GM12878 (cell line): ENCODE data around the gene UBXN4. TPM values are rescaled to one million over a fixed set of nuclear protein-coding genes. Genes with fewer than 3 reads are reported as not detected.

Source experiments
- ATAC-seq: fragments of 200-7000 bp; cut with Tn5 transposase; 3 replicates; pipeline ENCODE4 v1.9.1; 2020; ENCODE audit warnings: mild to moderate bottlenecking, moderate library complexity
- BruUV-seq: library from RNA; stranded (reverse); fragments of 400-500 nt; replicated peaks from 2 replicates; lab custom pipeline; 2021; lab: Mats Ljungman, UMichigan
- CTCF ChIA-PET: fragments of 300-600 bp; sonication (Branson Sonifier 250); formaldehyde crosslinking; extraction: SDS; loops from one replicate; lab custom pipeline; 2021; ENCODE audit warnings: inconsistent platforms; lab: Yijun Ruan, JAX
- POLR2A ChIA-PET: fragments of 350-600 bp; formaldehyde crosslinking; extraction: SDS; loops from one replicate; lab custom pipeline; 2021; ENCODE audit warnings: inconsistent platforms; lab: Charles Lee
- RAD21 ChIA-PET: fragments of 300-600 bp; sonication (Branson Sonifier 250); formaldehyde crosslinking; loops from one replicate; lab custom pipeline; 2023; ENCODE audit warnings: antibody characterized with exemption; ENCODE audit not compliant: unreplicated experiment; lab: Charles Lee
- SMC1A ChIA-PET: fragments of 300-600 bp; sonication (Branson Sonifier 250); formaldehyde crosslinking; loops from one replicate; lab custom pipeline; 2023; ENCODE audit not compliant: unreplicated experiment, uncharacterized antibody; lab: Charles Lee
- DNase-seq: peaks from one replicate; pipeline ENCODE4 v3.0.0-alpha.2; 2011; ENCODE audit warnings: low read depth, low spot score
- FAIRE-seq: peaks from 3 replicates; lab custom pipeline; 2011; peaks lifted over from hg19 to GRCh38; lab: Jason Lieb, UNC
- H2AFZ ChIP-seq: 2 replicates; pipeline ENCODE4 v1.6.0; 2011; ENCODE audit warnings: low read depth, low read length, control low read depth; ENCODE audit not compliant: control insufficient read depth
- H3K27ac ChIP-seq: 2 replicates; pipeline ENCODE4 v1.5.1; 2011; ENCODE audit warnings: control low read depth; ENCODE audit not compliant: control insufficient read depth, insufficient read depth
- H3K27me3 ChIP-seq, 2 experiments: replicated peaks in 1 of 2; 2 replicates each; pipeline versions ENCODE4 v1.6.0 to v1.6.1; 2011; ENCODE audit warnings: low read length in 1 of 2; ENCODE audit not compliant: control insufficient read depth in 2 of 2, insufficient read depth in 2 of 2
- H3K36me3 ChIP-seq, 2 experiments: 2 replicates each; pipeline ENCODE4 v1.5.1; 2011; ENCODE audit warnings: low read length in 1 of 2; ENCODE audit not compliant: control insufficient read depth in 2 of 2, insufficient read depth in 2 of 2
- H3K4me1 ChIP-seq: 2 replicates; pipeline ENCODE4 v1.6.1; 2011; ENCODE audit warnings: mild to moderate bottlenecking, low read length, moderate library complexity, mixed read lengths; ENCODE audit not compliant: control insufficient read depth, insufficient read depth
- H3K4me2 ChIP-seq: 2 replicates; pipeline ENCODE4 v1.6.0; 2011; ENCODE audit warnings: control low read depth; ENCODE audit not compliant: control insufficient read depth, insufficient read depth
- H3K4me3 ChIP-seq: fragments of 200-600 bp; sonication (generic); 2 replicates; pipeline ENCODE4 v1.5.1; 2016
- H3K79me2 ChIP-seq: 2 replicates; pipeline ENCODE4 v1.6.0; 2011; ENCODE audit warnings: low read length; ENCODE audit not compliant: control insufficient read depth, insufficient read depth
- H3K9ac ChIP-seq: 2 replicates; pipeline ENCODE4 v1.8.0; 2011; ENCODE audit warnings: low read length, control low read depth, mixed read lengths; ENCODE audit not compliant: control insufficient read depth, insufficient read depth
- H3K9me3 ChIP-seq: replicated peaks from 3 replicates; pipeline ENCODE4 v1.5.1; 2011; ENCODE audit warnings: mild to moderate bottlenecking, low read length; ENCODE audit not compliant: control insufficient read depth, insufficient read depth
- H4K20me1 ChIP-seq: 2 replicates; pipeline ENCODE4 v1.6.0; 2011; ENCODE audit not compliant: control insufficient read depth, insufficient read depth
- CBFB ChIP-seq: IDR thresholded peaks from 2 replicates; pipeline ENCODE4 v1.6.1; 2016; ENCODE audit warnings: antibody characterized with exemption, low read depth
- ESRRA ChIP-seq: IDR thresholded peaks from 2 replicates; pipeline ENCODE4 v1.6.1; 2012; ENCODE audit warnings: mild to moderate bottlenecking, low read length, improper control_type of control experiment
- EZH2 ChIP-seq: IDR thresholded peaks from 2 replicates; pipeline ENCODE4 v1.6.1; 2012; ENCODE audit warnings: low read depth, mild to moderate bottlenecking, control low read depth, inconsistent platforms, low read length, borderline replicate concordance; ENCODE audit not compliant: control insufficient read depth
- GABPA ChIP-seq: IDR thresholded peaks from 2 replicates; pipeline ENCODE4 v1.6.1; 2014; ENCODE audit warnings: antibody characterized with exemption, low read depth, mild to moderate bottlenecking, inconsistent platforms
- HDAC2 ChIP-seq: fragments of 200-600 bp; sonication (generic); IDR thresholded peaks from 2 replicates; pipeline ENCODE4 v1.6.1; 2017
- HDGF ChIP-seq: fragments of 450-650 bp; IDR thresholded peaks from 2 replicates; pipeline ENCODE4 v1.6.1; 2016; ENCODE audit warnings: antibody characterized with exemption
- KDM1A ChIP-seq: fragments of 200-600 bp; sonication (generic); IDR thresholded peaks from 2 replicates; pipeline ENCODE4 v1.6.1; 2016; ENCODE audit warnings: borderline replicate concordance
- LARP7 ChIP-seq: fragments of 450-650 bp; IDR thresholded peaks from 2 replicates; pipeline ENCODE4 v1.6.1; 2017; ENCODE audit warnings: mild to moderate bottlenecking
- NR2F1 ChIP-seq: fragments of 450-650 bp; conservative IDR thresholded peaks from 2 replicates; pipeline ENCODE4 v1.6.1; 2017; ENCODE audit warnings: mild to moderate bottlenecking
- WGBS: methylation state at CpG from one replicate; pipeline ENCODE4 v1.1.6; 2016; ENCODE audit warnings: low lambda C conversion rate; ENCODE audit not compliant: insufficient replicate concordance, insufficient coverage; ENCODE audit errors: missing lambda C conversion rate; 5-methylcytosine and 5-hydroxymethylcytosine counted together
- in situ Hi-C: fragments of 300-500 bp; cut with MboI; formaldehyde crosslinking; loops from 9 replicates; pipeline ENCODE4 v1.14.3; 2018; ENCODE audit warnings: mixed read lengths
- intact Hi-C: fragments of 100-400 bp; cut with micrococcal nuclease; formaldehyde crosslinking; loops from one replicate; pipeline ENCODE4 v1.14.2; 2022; ENCODE audit not compliant: unreplicated experiment
- polyA plus RNA-seq, 11 experiments: library from polyadenylated mRNA; depleted of rRNA in 4 of 11; unstranded in 6 of 11; stranded (reverse) in 5 of 11; fragments of >200 nt; fragmentation: Nextera tagmentation in 4 of 11; fragmentation: Illumina TruSeq in 1 of 11; extraction: Ambion mirVana in 4 of 11; extraction: Trizol in 1 of 11; gene quantifications; 1 replicate in 1 of 11; 2 replicates in 10 of 11; pipeline versions ENCODE4 v1.2.1 to v1.2.3, GENCODE V29; 2011 to 2016; ENCODE audit warnings: inconsistent platforms in 2 of 11, missing spikeins in 2 of 11, low read depth in 1 of 11
- total RNA-seq, 4 experiments: library from RNA; depleted of rRNA in 3 of 4; stranded (reverse); fragments of >200 nt in 3 of 4; fragmentation: Illumina TruSeq in 1 of 4; extraction: Trizol in 1 of 4; gene quantifications; 2 replicates each; pipeline versions ENCODE4 v1.2.1 to v1.2.3, GENCODE V29; 2013 to 2021
- TF ChIP-seq, protein P1 (sequence below): fragments of 450-650 bp; IDR thresholded peaks from 2 replicates; pipeline ENCODE4 v1.6.1; 2017; ENCODE audit warnings: borderline replicate concordance
- TF ChIP-seq, protein P2 (sequence below): fragments of 450-650 bp; IDR thresholded peaks from 2 replicates; pipeline ENCODE4 v1.6.1; 2014; ENCODE audit warnings: mild to moderate bottlenecking
- TF ChIP-seq, protein P3 (sequence below): IDR thresholded peaks from 2 replicates; pipeline ENCODE4 v1.6.1; 2012; ENCODE audit warnings: low read depth, low read length, improper control_type of control experiment

Gene UBXN4
- total and polyA plus RNA-seq, 10 of the 15 experiments (the other 5 are each of a cell fraction or from before 2014, with no cell fraction given): 52.6 to 133 (median 71.9) TPM

DNA sequence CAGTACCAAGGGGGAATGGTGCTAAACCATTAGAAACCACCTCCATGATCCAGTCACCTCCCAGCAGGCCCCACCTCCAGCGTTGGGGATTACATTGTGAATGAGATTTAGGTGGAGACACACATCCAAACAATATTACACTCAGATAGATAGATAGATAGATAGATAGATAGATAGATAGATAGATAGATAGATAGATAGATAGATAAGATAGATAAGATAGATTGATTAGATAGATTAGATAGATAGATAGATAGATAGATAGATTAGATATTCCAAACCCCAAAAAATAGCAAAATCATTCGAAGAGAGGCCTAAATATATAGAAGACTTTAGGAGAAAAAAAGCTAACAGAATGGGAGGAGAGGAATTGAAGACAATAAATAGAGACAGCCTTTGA lies 42.8 kb upstream of the UBXN4 start:
- BruUV-seq: no TSS peak
- Histone ChIP-seq H3K27me3 (no peaks in the 10 kb centered on the region), H3K4me1 (no peaks in the 10 kb centered on the region), H3K27ac (no peak overlapping the region), H2AFZ (no peak overlapping the region), H3K9me3 (no peaks in the 10 kb centered on the region), H4K20me1 (no peaks in the 10 kb centered on the region), H3K9ac (no peak overlapping the region), H3K4me2 (no peak overlapping the region), H3K4me3 (no peak overlapping the region), H3K79me2 (no peaks in the 10 kb centered on the region), H3K36me3 (no peaks in the 10 kb centered on the region)
- ChIA-PET POLR2A (no interaction called here), SMC1A (interaction anchor here (1.4 to 1.5 kb wide), 2 partner anchors 11 to 12 kb away, joined by 3 to 4 read pairs; no protein-coding TSS in a partner anchor), CTCF (interaction anchor here (1.4 kb wide), 1 partner anchor 10 kb away, joined by 3 read pairs; no protein-coding TSS in a partner anchor), RAD21 (no interaction called here)
- no peak for DNase-seq
- intact Hi-C loops (no loop called here), in situ Hi-C loops (no loop called here)
- TF ChIP-seq GABPA: no peak
- no peak for TF ChIP-seq HDGF
- TF ChIP-seq CBFB: no peak
- TF ChIP-seq HDAC2: no peak
- TF ChIP-seq, protein P1, sequence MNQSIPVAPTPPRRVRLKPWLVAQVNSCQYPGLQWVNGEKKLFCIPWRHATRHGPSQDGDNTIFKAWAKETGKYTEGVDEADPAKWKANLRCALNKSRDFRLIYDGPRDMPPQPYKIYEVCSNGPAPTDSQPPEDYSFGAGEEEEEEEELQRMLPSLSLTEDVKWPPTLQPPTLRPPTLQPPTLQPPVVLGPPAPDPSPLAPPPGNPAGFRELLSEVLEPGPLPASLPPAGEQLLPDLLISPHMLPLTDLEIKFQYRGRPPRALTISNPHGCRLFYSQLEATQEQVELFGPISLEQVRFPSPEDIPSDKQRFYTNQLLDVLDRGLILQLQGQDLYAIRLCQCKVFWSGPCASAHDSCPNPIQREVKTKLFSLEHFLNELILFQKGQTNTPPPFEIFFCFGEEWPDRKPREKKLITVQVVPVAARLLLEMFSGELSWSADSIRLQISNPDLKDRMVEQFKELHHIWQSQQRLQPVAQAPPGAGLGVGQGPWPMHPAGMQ: no peak
- TF ChIP-seq LARP7: no peak
- no peak for TF ChIP-seq NR2F1
- TF ChIP-seq, protein P2, sequence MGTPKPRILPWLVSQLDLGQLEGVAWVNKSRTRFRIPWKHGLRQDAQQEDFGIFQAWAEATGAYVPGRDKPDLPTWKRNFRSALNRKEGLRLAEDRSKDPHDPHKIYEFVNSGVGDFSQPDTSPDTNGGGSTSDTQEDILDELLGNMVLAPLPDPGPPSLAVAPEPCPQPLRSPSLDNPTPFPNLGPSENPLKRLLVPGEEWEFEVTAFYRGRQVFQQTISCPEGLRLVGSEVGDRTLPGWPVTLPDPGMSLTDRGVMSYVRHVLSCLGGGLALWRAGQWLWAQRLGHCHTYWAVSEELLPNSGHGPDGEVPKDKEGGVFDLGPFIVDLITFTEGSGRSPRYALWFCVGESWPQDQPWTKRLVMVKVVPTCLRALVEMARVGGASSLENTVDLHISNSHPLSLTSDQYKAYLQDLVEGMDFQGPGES: no peak
- no peak for TF ChIP-seq EZH2
- TF ChIP-seq, protein P3, sequence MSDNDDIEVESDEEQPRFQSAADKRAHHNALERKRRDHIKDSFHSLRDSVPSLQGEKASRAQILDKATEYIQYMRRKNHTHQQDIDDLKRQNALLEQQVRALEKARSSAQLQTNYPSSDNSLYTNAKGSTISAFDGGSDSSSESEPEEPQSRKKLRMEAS: no peak
- TF ChIP-seq KDM1A: no peak
- TF ChIP-seq ESRRA: no peak
- TF ChIP-seq, all 136 proteins: peak for 0
- ATAC-seq (no peak), FAIRE-seq (no peak)
- WGBS: 100% methylated on average over 2 of the region's 2 CpGs
